Measurements from ENCODE around the gene MYH14.

Gene MYH14

DNA sequence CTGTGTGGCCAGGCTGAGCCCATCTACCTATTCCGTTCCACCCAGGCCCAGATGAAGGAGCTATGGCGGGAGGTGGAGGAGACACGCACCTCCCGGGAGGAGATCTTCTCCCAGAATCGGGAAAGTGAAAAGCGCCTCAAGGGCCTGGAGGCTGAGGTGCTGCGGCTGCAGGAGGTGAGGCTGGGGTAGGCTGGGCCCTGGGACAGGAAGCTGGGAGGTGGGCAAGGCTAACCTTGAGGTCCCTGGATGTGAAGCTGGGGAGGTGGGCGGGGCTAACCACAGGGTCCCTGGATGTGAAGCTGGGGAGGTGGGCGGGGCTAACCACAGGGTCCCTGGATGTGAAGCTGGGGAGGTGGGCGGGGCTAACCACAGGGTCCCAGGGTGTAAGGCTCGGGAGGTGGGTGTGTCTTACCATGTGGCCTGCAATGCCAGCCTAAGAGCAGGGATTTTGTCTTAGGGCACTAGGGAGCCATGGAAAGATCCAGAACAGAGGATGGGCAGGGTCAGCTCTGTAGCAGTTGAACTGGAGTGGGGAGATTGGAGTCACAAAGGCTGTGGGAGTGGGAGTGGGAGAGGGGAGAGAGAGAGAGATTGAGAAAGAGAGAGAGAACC lies 88.9 kb downstream of the MYH14 start:
- no peak for DNase-seq (ENCODE audit: low read depth)

GRCh38 chr19:50293263-50294004 lies 90.0 kb downstream of the MYH14 start:
- DNase-seq (ENCODE audit: low read depth), result no peak

- no peak for DNase-seq (ENCODE audit: low read depth)
These were observed 96.6 kb downstream of the MYH14 start for GRCh38 chr19:50300051-50300450.

- DNase-seq (ENCODE audit: low read depth), result peak; percentile 13
These were observed 97.6 kb downstream of the MYH14 start for GRCh38 chr19:50300814-50301606.

GRCh38 chr19:50301607-50301971 lies 98.2 kb downstream of the MYH14 start:
- no peak for DNase-seq (ENCODE audit: low read depth)

GRCh38 chr19:50303558-50303957 lies 100.1 kb downstream of the MYH14 start:
- no peak for DNase-seq (ENCODE audit: low read depth)

GRCh38 chr19:50308991-50309390 lies 105.6 kb downstream of the MYH14 start:
- DNase-seq (ENCODE audit: low read depth), result no peak

DNA sequence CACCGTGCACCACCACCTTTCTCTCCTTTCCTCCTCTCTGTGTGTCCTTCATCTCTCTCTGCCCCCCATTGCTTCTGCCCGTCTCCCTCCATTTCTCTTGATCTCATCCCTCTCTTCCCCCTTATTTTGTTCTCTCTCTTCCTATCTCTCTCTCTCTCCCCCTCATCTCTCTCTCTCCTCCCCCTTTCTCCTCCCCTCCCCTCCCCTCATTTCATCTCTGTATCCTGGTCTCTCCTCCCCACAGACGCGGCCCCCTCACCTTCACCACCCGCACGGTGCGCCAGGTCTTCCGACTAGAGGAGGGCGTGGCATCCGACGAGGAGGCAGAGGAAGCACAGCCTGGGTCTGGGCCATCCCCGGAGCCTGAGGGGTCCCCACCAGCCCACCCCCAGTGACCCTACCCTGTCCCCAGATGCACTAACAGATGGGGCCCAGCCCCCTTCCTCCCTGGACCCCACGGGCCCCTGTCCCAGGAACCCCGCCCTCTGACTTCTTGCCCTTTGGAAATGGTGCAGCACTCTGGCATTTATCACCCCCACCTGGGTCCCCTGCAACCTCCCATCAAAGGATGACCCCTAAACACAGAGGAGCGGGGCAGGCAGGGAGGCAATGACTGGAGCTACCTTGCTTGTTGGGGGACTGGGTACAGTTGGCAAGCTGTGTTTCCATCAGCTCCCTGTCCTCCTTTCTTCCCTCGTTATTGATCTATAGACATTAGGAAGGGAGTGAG lies 106.1 kb downstream of the MYH14 start:
- DNase-seq (ENCODE audit: low read depth), result no peak

- DNase-seq (ENCODE audit: low read depth), result no peak
These were observed 107.5 kb downstream of the MYH14 start for GRCh38 chr19:50310759-50311465.

DNA sequence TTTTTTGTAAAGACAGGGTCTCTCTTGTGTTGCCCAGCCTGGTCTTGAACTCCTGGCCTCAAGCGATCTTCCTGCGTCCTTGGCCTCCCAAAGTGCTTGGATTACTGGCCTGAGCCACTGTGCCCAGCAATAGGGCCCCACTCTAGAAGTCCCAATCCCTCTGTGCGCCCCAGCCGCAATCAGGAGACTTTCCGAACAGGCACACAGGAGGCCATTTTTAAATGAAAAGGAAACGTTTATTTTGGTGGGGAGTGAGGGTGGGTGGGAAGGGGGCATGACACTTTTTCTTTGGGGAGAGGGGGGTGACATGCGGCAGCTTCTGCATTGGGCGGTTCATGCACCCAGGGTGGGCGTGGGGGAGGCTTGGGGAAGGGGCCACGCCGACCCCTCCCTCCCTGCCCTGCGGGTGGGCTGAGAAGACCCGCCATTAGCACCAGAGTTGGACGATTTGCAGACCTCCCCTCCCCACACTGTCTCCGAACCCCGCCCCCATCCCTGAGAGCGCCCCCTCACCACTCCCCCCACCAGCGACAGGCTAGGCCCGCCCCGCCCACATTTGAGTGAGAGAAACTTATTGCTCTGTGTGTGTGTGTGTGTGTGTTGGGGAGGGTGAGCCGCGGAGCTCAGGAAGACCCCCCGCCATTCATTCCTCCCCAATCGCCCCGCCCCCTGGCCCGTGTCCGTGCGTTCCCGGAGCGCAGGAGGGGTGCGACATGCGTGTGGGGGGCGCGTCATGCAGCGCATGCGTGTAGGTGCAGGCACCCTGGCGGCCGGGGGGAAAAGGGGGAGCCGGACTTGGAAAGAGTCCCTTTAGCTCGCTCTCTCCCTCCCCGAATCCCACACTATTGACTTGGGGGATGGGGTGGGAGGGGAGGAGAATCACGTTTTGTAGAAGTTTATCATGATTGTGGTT lies 108.6 kb downstream of the MYH14 start:
- DNase-seq (ENCODE audit: low read depth), result no peak

DNA sequence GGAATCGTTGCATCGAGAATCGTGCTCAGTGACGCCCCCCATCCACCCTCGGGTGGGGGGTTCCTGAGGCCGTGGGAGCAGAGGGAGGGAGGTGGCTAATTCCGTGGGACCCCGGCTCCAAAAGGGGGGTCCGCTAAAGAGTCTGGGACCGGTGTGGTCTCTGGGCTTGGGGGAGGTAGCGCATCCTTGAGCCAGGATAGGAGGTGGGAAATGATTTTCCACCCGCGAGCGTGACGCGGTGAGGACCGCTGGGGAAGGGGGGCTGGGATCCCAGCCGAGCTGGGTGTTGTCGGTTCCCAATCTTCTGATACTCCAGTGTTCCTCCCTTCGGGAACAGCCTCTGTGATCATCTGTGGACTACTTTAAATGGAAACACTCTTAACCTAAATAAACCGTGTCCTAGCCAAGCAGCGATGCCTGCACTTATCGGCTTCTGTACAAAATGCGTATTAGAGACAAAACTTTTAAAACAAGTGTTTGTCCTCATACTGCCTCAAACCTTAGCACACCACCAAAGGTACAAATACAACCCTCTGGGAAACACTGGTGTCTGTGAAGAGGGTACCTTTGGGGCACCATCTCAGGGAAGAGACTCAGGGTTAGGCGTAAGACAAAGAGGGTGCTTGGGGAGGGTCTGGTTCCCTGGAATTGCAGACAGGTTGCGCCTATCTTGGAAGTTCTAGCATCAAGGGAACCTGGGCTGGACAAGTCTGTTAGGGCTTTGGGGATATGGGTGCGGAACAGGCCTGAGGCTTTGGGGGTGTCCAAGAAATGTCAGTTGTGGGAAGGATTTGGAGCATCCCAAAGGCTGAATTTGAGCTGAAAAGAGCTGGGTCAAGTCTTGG lies 109.8 kb downstream of the MYH14 start:
- no peak for DNase-seq (ENCODE audit: low read depth)

- no peak for DNase-seq (ENCODE audit: low read depth)
These were observed 110.6 kb downstream of the MYH14 start for GRCh38 chr19:50313812-50314536.

DNA sequence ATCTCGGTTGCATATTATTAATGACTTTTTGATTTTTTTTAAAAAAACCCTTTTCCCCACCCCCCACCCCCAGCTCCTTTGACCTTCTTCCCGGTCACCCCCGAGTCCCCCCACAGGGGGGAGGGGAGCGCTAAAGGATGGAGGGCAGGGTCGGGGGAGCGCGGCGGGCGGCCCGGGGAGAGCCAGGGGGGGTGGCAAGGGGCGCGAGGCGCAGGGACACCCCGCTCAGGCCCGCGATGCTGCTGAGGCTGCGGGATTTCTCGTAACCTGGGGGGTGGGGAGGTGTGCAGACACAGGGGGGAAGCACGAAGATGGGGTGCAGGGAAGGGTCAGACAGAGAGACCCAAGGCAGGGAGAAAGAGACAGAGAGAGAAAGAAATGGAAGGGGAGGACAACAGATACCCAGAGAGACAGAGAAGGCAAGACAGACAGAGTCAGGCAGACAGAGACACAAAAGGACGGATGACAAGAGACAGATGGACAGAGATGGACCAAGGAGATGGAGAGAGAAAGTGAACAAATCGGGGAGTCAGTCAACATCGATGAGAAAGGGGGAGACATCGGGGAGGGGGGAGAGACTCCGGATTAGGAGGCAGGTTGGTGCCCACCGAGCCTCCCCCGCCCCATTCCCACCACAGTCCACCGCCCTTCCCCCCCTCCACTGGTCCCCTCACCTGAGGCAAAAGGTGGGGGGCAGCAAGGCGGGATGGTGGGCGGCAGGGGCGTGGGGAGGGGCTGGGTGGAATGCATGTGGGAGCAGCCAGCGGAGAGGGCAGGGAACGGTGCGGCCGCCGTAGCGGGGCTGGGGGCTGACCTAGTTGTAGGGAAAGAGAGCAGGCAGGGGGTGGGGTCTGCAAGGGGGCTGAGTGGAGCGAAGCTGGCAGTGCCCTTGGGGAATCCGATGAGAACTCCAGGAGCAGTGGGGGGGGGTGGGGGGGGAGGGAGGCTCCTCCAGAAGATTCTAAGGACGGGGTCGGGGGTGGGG lies 111.6 kb downstream of the MYH14 start:
- DNase-seq (ENCODE audit: low read depth), result no peak

DNA sequence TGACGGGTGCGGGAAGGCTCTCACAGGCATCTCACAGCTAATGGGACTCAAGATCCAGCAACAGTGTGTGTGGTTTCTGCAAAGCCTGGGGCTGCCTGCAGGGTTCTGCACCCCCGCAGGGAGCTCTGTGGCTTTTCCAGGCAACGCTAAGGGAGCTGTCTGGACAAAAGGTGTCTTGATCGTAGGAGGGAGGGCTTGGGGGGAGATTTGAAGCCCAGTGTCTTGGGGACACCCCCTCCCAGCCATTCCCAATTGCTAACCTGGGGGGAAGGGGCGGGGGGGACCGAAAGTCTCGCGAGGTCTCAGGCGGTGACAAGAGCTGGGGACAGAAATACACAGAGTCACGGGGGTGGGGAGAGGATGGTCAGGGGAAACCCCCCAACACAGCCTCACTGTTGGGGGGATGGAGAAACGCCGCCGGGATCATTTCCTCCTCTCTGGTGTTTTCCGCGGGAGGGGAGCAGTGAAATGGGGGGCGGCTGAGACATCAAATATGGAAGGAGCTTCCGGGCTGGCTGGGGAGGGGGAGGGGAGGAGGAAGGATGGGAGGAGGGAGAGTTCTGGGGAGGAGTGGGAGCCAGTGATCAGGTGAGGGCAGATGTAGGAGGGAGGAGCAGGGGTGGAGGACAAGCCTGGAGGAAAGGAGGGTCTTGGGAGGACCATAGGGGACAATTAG lies 112.5 kb downstream of the MYH14 start:
- DNase-seq (ENCODE audit: low read depth), result no peak

- no peak for DNase-seq (ENCODE audit: low read depth)
These were observed 113.7 kb downstream of the MYH14 start for GRCh38 chr19:50317115-50317514.

DNA sequence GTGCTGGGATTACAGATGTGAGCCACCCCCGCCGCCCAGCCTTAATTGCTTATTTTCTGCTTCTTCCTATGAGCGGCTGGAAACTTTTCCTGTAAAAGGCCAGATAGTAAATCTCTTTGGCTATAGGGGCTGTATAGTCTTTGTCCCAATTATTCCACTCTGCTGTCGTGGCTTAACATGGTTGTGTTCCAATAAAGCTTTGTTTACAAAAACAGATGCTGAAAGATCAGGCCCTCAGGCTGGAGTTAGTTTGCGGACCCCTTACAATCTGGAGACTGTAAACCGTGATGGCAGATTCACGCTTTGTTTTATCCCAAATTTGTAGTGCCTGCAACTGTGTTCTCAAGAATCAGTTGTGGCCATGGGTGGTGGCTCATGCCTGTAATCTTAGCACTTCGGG lies 115.0 kb downstream of the MYH14 start:
- no peak for DNase-seq (ENCODE audit: low read depth)

- DNase-seq (ENCODE audit: low read depth), result no peak
These were observed 115.7 kb downstream of the MYH14 start for GRCh38 chr19:50319156-50319555.
